OCI-LY3 (cell line): ENCODE measurements around the gene PRDM2.

Experiments
- H2AFZ ChIP-seq: fragments of 200-600, 300-600 bp; shearing (Covaris generic); 2 replicates; pipeline ENCODE4 v1.6.0; 2014; ENCODE audit warnings: antibody characterized with exemption, low read depth, low read length
- H3K27ac ChIP-seq: fragments of 200-600, 300-600 bp; sonication (generic); 2 replicates; pipeline ENCODE4 v1.5.1; 2014; ENCODE audit warnings: mild to moderate bottlenecking, low read length, moderate library complexity, mixed read lengths
- H3K27me3 ChIP-seq: fragments of 200-600, 300-600 bp; sonication (generic); 2 replicates; pipeline ENCODE4 v1.6.1; 2014; ENCODE audit warnings: low read depth, low read length, mixed read lengths
- H3K36me3 ChIP-seq: fragments of 200-600, 300-600 bp; sonication (generic); replicated peaks from 2 replicates; pipeline ENCODE3; 2014; ENCODE audit warnings: low read depth, low read length, mixed read lengths
- H3K4me1 ChIP-seq: fragments of 300-600, 200-600 bp; sonication (generic); 2 replicates; pipeline ENCODE4 v1.6.1; 2014; ENCODE audit warnings: low read length, mixed read lengths
- H3K4me2 ChIP-seq: fragments of 200-600, 300-600 bp; sonication (generic); 2 replicates; pipeline ENCODE4 v1.6.1; 2014; ENCODE audit warnings: low read length, mixed read lengths
- H3K4me3 ChIP-seq: fragments of 300-600, 200-600 bp; sonication (generic); 2 replicates; pipeline ENCODE4 v1.5.1; 2014; ENCODE audit warnings: antibody characterized with exemption, mild to moderate bottlenecking, low read length, moderate library complexity
- H3K79me2 ChIP-seq: fragments of 300-600, 200-600 bp; shearing (Covaris generic); 2 replicates; pipeline ENCODE4 v1.6.1; 2014; ENCODE audit warnings: mild to moderate bottlenecking, low read length, mixed read lengths
- H3K9ac ChIP-seq: fragments of 300-600, 200-600 bp; shearing (Covaris generic); 2 replicates; pipeline ENCODE4 v1.6.0; 2014; ENCODE audit warnings: mild to moderate bottlenecking, low read length, moderate library complexity
- H3K9me3 ChIP-seq: fragments of 200-600, 300-600 bp; shearing (Covaris generic); 2 replicates; pipeline ENCODE4 v1.6.1; 2014; ENCODE audit warnings: low read length, mixed read lengths; ENCODE audit not compliant: insufficient read depth
- H4K20me1 ChIP-seq: fragments of 200-600, 300-600 bp; sonication (generic); 2 replicates; pipeline ENCODE4 v1.6.1; 2016; ENCODE audit warnings: low read length, mixed read lengths; ENCODE audit not compliant: insufficient read depth
- CTCF ChIP-seq: fragments of 200-600, 300-600 bp; sonication (generic); IDR thresholded peaks from 2 replicates; pipeline ENCODE4 v1.5.1; 2014; ENCODE audit warnings: antibody characterized with exemption, low read length, low read depth
- EZH2phosphoT487 ChIP-seq: fragments of 200-600 bp; shearing (Covaris generic); IDR thresholded peaks from 2 replicates; pipeline ENCODE4 v1.6.1; 2018; ENCODE audit warnings: antibody characterized with exemption, mixed run types, low read depth

PRDM2 gene

GRCh38 chr1:13774121-13774520, 74.1 kb downstream of the PRDM2 start:
- H3K4me2 ChIP-seq, result no peak overlapping the region
- no peak overlapping the region for H3K27ac ChIP-seq
- H4K20me1 ChIP-seq, result peaks cover 58% of the 10 kb centered on the region
- no peaks in the 10 kb centered on the region for H3K9me3 ChIP-seq
- no peak for TF ChIP-seq EZH2phosphoT487
- no peak for TF ChIP-seq CTCF
- no peak overlapping the region for H3K9ac ChIP-seq
- peaks cover 98% of the 10 kb centered on the region for H3K79me2 ChIP-seq
- peaks cover 69% of the 10 kb centered on the region for H3K36me3 ChIP-seq
- peaks cover 35% of the 10 kb centered on the region for H3K4me1 ChIP-seq
- no peak overlapping the region for H3K4me3 ChIP-seq
- no peak overlapping the region for H2AFZ ChIP-seq
- H3K27me3 ChIP-seq, result no peaks in the 10 kb centered on the region

- H3K4me3 ChIP-seq, result no peak overlapping the region
- H3K79me2 ChIP-seq, result peaks cover 98% of the 10 kb centered on the region
- H3K36me3 ChIP-seq, result peaks cover 73% of the 10 kb centered on the region
- H3K4me1 ChIP-seq, result peaks cover 47% of the 10 kb centered on the region
- TF ChIP-seq CTCF, result no peak
- TF ChIP-seq EZH2phosphoT487, result no peak
- H2AFZ ChIP-seq, result no peak overlapping the region
- H3K9ac ChIP-seq, result no peak overlapping the region
- no peaks in the 10 kb centered on the region for H3K9me3 ChIP-seq
- peaks cover 45% of the 10 kb centered on the region for H4K20me1 ChIP-seq
- no peaks in the 10 kb centered on the region for H3K27me3 ChIP-seq
- H3K4me2 ChIP-seq, result no peak overlapping the region
- no peak overlapping the region for H3K27ac ChIP-seq
Observed at GRCh38 chr1:13775459-13775858, 75.5 kb downstream of the PRDM2 start.

- H2AFZ ChIP-seq, result no peak overlapping the region
- H3K4me1 ChIP-seq, result peaks cover 52% of the 10 kb centered on the region
- H3K9ac ChIP-seq, result no peak overlapping the region
- peaks cover 70% of the 10 kb centered on the region for H3K36me3 ChIP-seq
- no peak overlapping the region for H3K4me2 ChIP-seq
- TF ChIP-seq EZH2phosphoT487 (no peak), CTCF (no peak)
- no peaks in the 10 kb centered on the region for H3K9me3 ChIP-seq
- peaks cover 40% of the 10 kb centered on the region for H4K20me1 ChIP-seq
- peaks cover 98% of the 10 kb centered on the region for H3K79me2 ChIP-seq
- no peak overlapping the region for H3K4me3 ChIP-seq
- no peaks in the 10 kb centered on the region for H3K27me3 ChIP-seq
- H3K27ac ChIP-seq, result no peak overlapping the region
Observed at GRCh38 chr1:13775916-13776315, 75.9 kb downstream of the PRDM2 start.

- Histone ChIP-seq H3K79me2 (peaks cover 89% of the 10 kb centered on the region), H3K4me2 (peak overlapping the region; percentile 15; the same call in 1 of the 2 replicates), H3K36me3 (peaks cover 65% of the 10 kb centered on the region), H3K4me3 (no peak overlapping the region), H3K9me3 (no peaks in the 10 kb centered on the region), H2AFZ (no peak overlapping the region), H4K20me1 (peaks cover 26% of the 10 kb centered on the region), H3K4me1 (peaks cover 61% of the 10 kb centered on the region), H3K9ac (no peak overlapping the region), H3K27ac (peak overlapping the region; percentile 99), H3K27me3 (no peaks in the 10 kb centered on the region)
- TF ChIP-seq CTCF (no peak), EZH2phosphoT487 (no peak)
Observed at GRCh38 chr1:13778431-13778830, 78.4 kb downstream of the PRDM2 start.
